Sigmoid colon (tissue), 4 donors: ENCODE results near the gene PLP2.
A peak's percentile ranks its signal among the peaks of the same experiment; 100 is the strongest.

ENCODE experiments used
- CTCF ChIP-seq, 4 experiments: fragments of 450-650 bp in 3 of 4; fragments of 200-600 bp in 1 of 4; IDR thresholded peaks; one replicate each; pipeline ENCODE4 v1.5.1; 2016 to 2019; ENCODE audit warnings: antibody characterized with exemption in 4 of 4, mild to moderate bottlenecking in 3 of 4, moderate library complexity in 2 of 4
- POLR2A ChIP-seq, 2 donors: fragments of 450-650 bp; IDR thresholded peaks; one replicate each; pipeline ENCODE4 v1.6.1; 2016; ENCODE audit warnings: antibody characterized with exemption in 2 of 2, mild to moderate bottlenecking in 2 of 2, moderate library complexity in 2 of 2
- POLR2AphosphoS5 ChIP-seq, 4 donors: sonication (generic); formaldehyde crosslinking; IDR thresholded peaks; one replicate each; pipeline ENCODE4 v1.6.1; 2017; ENCODE audit warnings: antibody characterized with exemption in 4 of 4

- peak; percentile 73 to 94 (median 88) for TF ChIP-seq POLR2AphosphoS5 (IDR thresholded peaks at IDR 0.05)
- TF ChIP-seq CTCF (IDR thresholded peaks at IDR 0.05) = no peak
- TF ChIP-seq POLR2A (IDR thresholded peaks at IDR 0.05) = peak; percentile 44 to 67
Observed at GRCh38 chrX:49190821-49191573, 19.3 kb downstream of the PLP2 start.
